Astrocyte (in vitro differentiated cells and primary cell): ENCODE results near the gene GRM4. TPM values are rescaled to one million over a fixed set of nuclear protein-coding genes. Genes with fewer than 3 reads are reported as not detected.
A peak's percentile ranks its signal among the peaks of the same experiment; 100 is the strongest.

Experiments
- DNase-seq: peaks from one replicate; pipeline ENCODE4 v3.0.0-alpha.2; 2010; ENCODE audit warnings: low read depth
- FAIRE-seq: peaks from 2 replicates; lab custom pipeline; 2011; peaks lifted over from hg19 to GRCh38; lab: Jason Lieb, UNC
- H2AFZ ChIP-seq: 2 replicates; pipeline ENCODE4 v1.6.0; 2012; ENCODE audit warnings: low read depth, low read length, inconsistent platforms
- H3K27ac ChIP-seq: 2 replicates; pipeline ENCODE4 v1.5.1; 2011; ENCODE audit warnings: low read depth, low read length, inconsistent platforms
- H3K27me3 ChIP-seq: 2 replicates; pipeline ENCODE4 v1.6.0; 2011; ENCODE audit warnings: low read length, inconsistent platforms; ENCODE audit not compliant: insufficient read depth
- H3K36me3 ChIP-seq: 2 replicates; pipeline ENCODE4 v1.5.1; 2011; ENCODE audit warnings: low read length, inconsistent platforms; ENCODE audit not compliant: insufficient read depth
- H3K4me1 ChIP-seq: 2 replicates; pipeline ENCODE4 v1.5.1; 2011; ENCODE audit warnings: low read length, inconsistent platforms; ENCODE audit not compliant: insufficient read depth
- H3K4me2 ChIP-seq: 2 replicates; pipeline ENCODE4 v1.6.0; 2012; ENCODE audit warnings: low read length, inconsistent platforms
- H3K4me3 ChIP-seq: 2 replicates; pipeline ENCODE4 v1.5.1; 2011; ENCODE audit warnings: low read depth, mild to moderate bottlenecking, low read length, inconsistent platforms; ENCODE audit not compliant: insufficient read depth
- H3K79me2 ChIP-seq: 2 replicates; pipeline ENCODE4 v1.6.0; 2012; ENCODE audit warnings: mild to moderate bottlenecking, low read length, inconsistent platforms; ENCODE audit not compliant: insufficient read depth
- H3K9ac ChIP-seq: 2 replicates; pipeline ENCODE4 v1.6.0; 2012; ENCODE audit warnings: mild to moderate bottlenecking, low read length, inconsistent platforms
- H3K9me3 ChIP-seq: 2 replicates; pipeline ENCODE4 v1.5.1; 2012; ENCODE audit warnings: low read depth, mild to moderate bottlenecking, low read length, inconsistent platforms; ENCODE audit not compliant: insufficient read depth
- H4K20me1 ChIP-seq: 2 replicates; pipeline ENCODE4 v1.6.0; 2012; ENCODE audit warnings: low read length, inconsistent platforms; ENCODE audit not compliant: insufficient read depth
- H3K27ac Mint-ChIP-seq: one replicate; pipeline ENCODE4 v1.8.0; 2021; ENCODE audit warnings: mild to moderate bottlenecking, mixed read lengths; ENCODE audit not compliant: unreplicated experiment
- H3K27me3 Mint-ChIP-seq: one replicate; pipeline ENCODE4 v1.8.0; 2021; ENCODE audit warnings: low read depth, mixed read lengths; ENCODE audit not compliant: unreplicated experiment
- H3K36me3 Mint-ChIP-seq: one replicate; pipeline ENCODE4 v1.8.0; 2021; ENCODE audit warnings: low read depth, mixed read lengths; ENCODE audit not compliant: unreplicated experiment
- H3K4me1 Mint-ChIP-seq: one replicate; pipeline ENCODE4 v1.8.0; 2021; ENCODE audit warnings: low read depth, mixed read lengths; ENCODE audit not compliant: unreplicated experiment
- H3K4me3 Mint-ChIP-seq: one replicate; pipeline ENCODE4 v1.8.0; 2021; ENCODE audit warnings: mild to moderate bottlenecking, moderate library complexity, mixed read lengths; ENCODE audit not compliant: unreplicated experiment
- H3K9me3 Mint-ChIP-seq: one replicate; pipeline ENCODE4 v1.8.0; 2021; ENCODE audit warnings: mild to moderate bottlenecking, mixed read lengths; ENCODE audit not compliant: unreplicated experiment
- EZH2 ChIP-seq: IDR thresholded peaks from 2 replicates; pipeline ENCODE4 v1.6.1; 2012; ENCODE audit warnings: mild to moderate bottlenecking, low read length, inconsistent platforms; ENCODE audit not compliant: insufficient read depth
- total RNA-seq: library from RNA; stranded (reverse); gene quantifications from 2 replicates; pipeline ENCODE4 v1.2.1, GENCODE V29; 2021
- TF ChIP-seq, protein P1 (sequence below): IDR thresholded peaks from 2 replicates; pipeline ENCODE4 v1.5.1; 2011; ENCODE audit warnings: low read depth, mild to moderate bottlenecking, inconsistent platforms, low read length, moderate library complexity; ENCODE audit not compliant: insufficient read depth

GRM4 gene
- total RNA-seq, 1 donor from 2014 or later = 0.30 TPM

DNA sequence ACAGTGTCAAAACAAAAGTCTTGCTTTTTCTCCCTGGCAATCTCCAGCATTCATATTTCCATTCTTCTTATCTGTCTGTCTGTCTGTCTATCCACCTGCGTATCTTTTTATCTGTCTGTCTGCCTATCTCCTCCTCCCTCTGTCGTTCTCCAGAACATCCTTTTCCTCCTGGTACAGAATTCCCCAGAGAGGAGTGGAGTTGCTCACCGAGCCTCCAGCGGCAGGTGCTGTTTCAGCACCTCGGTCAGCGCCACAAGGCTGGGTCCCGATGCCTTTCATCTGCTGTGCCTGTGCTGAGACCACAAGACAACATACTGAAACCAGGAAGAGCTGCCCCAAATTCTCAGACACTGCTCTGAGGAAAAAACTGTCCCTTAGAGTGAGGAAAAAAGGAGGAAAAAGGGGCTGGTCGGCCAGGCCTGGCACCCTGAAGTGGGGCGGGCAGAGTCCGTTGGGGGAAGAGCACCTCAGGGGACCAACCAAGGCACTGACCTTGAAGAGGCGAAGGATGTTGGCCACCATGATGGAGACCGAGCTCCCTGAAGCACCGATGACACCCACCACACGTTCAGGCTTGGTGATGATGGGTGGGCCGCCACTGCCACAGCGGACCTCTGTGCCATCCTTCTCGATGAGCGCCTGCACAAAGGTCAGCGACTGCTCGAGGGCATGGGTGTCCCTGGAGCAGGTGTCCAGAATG lies 13.3 kb downstream of the GRM4 start:
- Histone ChIP-seq H3K4me1 (no peaks in the 10 kb centered on the region), H3K9me3 (no peaks in the 10 kb centered on the region), H4K20me1 (no peaks in the 10 kb centered on the region), H3K27me3 (peaks cover 10% of the 10 kb centered on the region), H2AFZ (no peak overlapping the region), H3K9ac (no peak overlapping the region), H3K27ac (no peak overlapping the region), H3K79me2 (no peaks in the 10 kb centered on the region), H3K4me3 (no peak overlapping the region), H3K36me3 (no peaks in the 10 kb centered on the region), H3K4me2 (no peak overlapping the region)
- TF ChIP-seq, protein P1, sequence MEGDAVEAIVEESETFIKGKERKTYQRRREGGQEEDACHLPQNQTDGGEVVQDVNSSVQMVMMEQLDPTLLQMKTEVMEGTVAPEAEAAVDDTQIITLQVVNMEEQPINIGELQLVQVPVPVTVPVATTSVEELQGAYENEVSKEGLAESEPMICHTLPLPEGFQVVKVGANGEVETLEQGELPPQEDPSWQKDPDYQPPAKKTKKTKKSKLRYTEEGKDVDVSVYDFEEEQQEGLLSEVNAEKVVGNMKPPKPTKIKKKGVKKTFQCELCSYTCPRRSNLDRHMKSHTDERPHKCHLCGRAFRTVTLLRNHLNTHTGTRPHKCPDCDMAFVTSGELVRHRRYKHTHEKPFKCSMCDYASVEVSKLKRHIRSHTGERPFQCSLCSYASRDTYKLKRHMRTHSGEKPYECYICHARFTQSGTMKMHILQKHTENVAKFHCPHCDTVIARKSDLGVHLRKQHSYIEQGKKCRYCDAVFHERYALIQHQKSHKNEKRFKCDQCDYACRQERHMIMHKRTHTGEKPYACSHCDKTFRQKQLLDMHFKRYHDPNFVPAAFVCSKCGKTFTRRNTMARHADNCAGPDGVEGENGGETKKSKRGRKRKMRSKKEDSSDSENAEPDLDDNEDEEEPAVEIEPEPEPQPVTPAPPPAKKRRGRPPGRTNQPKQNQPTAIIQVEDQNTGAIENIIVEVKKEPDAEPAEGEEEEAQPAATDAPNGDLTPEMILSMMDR = no peak
- TF ChIP-seq EZH2 = no peak
- Mint-ChIP-seq H3K4me1 (peaks cover 4% of the 10 kb centered on the region), H3K4me3 (no peak overlapping the region), H3K27me3 (peaks cover 47% of the 10 kb centered on the region), H3K9me3 (no peaks in the 10 kb centered on the region), H3K27ac (no peak overlapping the region), H3K36me3 (no peaks in the 10 kb centered on the region)
- no peak for FAIRE-seq
- DNase-seq = peak; percentile 10

DNA sequence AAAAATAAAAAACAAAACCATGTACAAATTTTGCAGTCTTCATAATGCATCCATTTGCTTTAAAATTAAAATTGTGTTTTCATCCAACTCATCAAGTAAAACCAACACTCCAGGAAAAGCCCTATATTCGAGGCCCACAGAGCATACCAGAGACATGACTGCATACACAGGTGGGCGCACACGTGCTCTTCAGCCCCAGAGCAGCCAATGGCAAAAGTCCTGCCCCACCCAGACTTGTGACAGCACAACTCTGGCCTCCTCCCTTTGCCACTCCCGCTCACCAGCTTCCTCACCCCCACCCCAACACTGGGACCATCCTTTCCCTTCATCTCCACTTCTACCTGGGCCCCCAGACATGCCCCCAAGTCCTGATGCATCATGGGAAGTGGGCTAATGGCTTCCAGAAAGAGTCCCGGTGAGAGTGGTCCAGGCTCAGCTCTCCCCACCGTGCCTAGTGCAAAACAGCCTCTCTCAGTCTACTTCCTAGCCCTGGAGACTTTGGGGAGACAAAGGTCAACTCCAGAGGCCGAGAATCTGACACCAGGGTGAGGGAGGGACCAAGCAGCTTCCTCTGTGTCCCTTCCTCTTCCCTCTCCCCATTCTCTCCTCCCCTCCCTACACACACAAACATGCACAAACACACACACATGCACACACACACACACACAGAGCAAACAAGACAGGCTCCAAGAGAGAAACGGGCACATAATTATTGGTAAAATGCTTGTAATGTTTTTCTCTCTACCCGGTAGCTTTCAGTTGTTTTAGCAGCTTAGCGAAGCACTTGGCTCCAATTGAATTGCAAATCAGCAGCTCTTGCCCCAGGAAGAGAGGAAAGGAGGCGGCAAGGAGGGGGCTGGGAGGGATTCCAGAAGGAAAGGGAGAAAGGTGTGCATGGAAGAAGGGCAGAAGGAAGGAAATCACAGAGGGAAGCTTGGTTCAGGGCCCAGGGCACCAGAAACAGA lies 14.3 kb downstream of the GRM4 start:
- Histone ChIP-seq H3K4me1 (no peaks in the 10 kb centered on the region), H3K9me3 (no peaks in the 10 kb centered on the region), H3K9ac (no peak overlapping the region), H3K27ac (no peak overlapping the region), H3K4me2 (no peak overlapping the region), H2AFZ (no peak overlapping the region), H4K20me1 (no peaks in the 10 kb centered on the region), H3K36me3 (no peaks in the 10 kb centered on the region), H3K27me3 (peaks cover 5% of the 10 kb centered on the region), H3K79me2 (no peaks in the 10 kb centered on the region), H3K4me3 (no peak overlapping the region)
- peaks cover 56% of the 10 kb centered on the region for H3K27me3 Mint-ChIP-seq
- FAIRE-seq (no peak), DNase-seq (no peak)
- H3K27ac Mint-ChIP-seq = no peak overlapping the region
- H3K36me3 Mint-ChIP-seq = no peaks in the 10 kb centered on the region
- H3K4me3 Mint-ChIP-seq = no peak overlapping the region
- peaks cover 4% of the 10 kb centered on the region for H3K4me1 Mint-ChIP-seq
- H3K9me3 Mint-ChIP-seq = no peaks in the 10 kb centered on the region
- TF ChIP-seq EZH2 = no peak
- TF ChIP-seq, protein P1 = no peak
